Omental fat pad (tissue), 4 donors: Measurements from ENCODE around the gene PCTP. TPM values are rescaled to one million over a fixed set of nuclear protein-coding genes. Genes with fewer than 3 reads are reported as not detected.

Source experiments
- ATAC-seq: fragments of 150-250 bp; one replicate; pipeline ENCODE4 v1.9.1; 2016; ENCODE audit warnings: mild to moderate bottlenecking, moderate library complexity; ENCODE audit not compliant: low FRiP score
- DNase-seq: peaks from one replicate; pipeline ENCODE4 v3.0.0-alpha.2; 2019; ENCODE audit warnings: low spot score
- CTCF ChIP-seq, 3 donors: fragments of 450-650 bp; IDR thresholded peaks; one replicate each; pipeline ENCODE4 v1.5.1; 2016 to 2017; ENCODE audit warnings: antibody characterized with exemption in 3 of 3, mild to moderate bottlenecking in 3 of 3, moderate library complexity in 2 of 3
- total RNA-seq, 4 donors: library from RNA; depleted of rRNA; stranded (reverse); fragments of >200 nt; gene quantifications; one replicate each; pipeline ENCODE4 v1.1.0, GENCODE V29; 2016

The PCTP gene
- total RNA-seq, 4 donors from 2014 or later: 16.0 to 41.9 (median 25.0) TPM

- TF ChIP-seq CTCF (IDR thresholded peaks at IDR 0.05): no peak
- DNase-seq: no peak
- ATAC-seq: no peak
These were observed 63.5 kb downstream of the PCTP start for GRCh38 chr17:55814377-55814776.

GRCh38 chr17:55816532-55817396, 65.9 kb downstream of the PCTP start:
- no peak for ATAC-seq
- TF ChIP-seq CTCF (IDR thresholded peaks at IDR 0.05): no peak

GRCh38 chr17:55817397-55817709, 66.5 kb downstream of the PCTP start:
- ATAC-seq (no peak), DNase-seq (no peak)
- TF ChIP-seq CTCF (IDR thresholded peaks at IDR 0.05): no peak

More at GRCh38 chr17:55816532-55817396, 65.9 kb downstream of the PCTP start:
- DNase-seq: no peak

- DNase-seq: no peak
- TF ChIP-seq CTCF (IDR thresholded peaks at IDR 0.05): no peak
These were observed 67.2 kb downstream of the PCTP start for GRCh38 chr17:55818026-55818425.

GRCh38 chr17:55818451-55819375, 67.9 kb downstream of the PCTP start:
- no peak for ATAC-seq
- no peak for DNase-seq
- TF ChIP-seq CTCF (IDR thresholded peaks at IDR 0.05): no peak

More at GRCh38 chr17:55818026-55818425, 67.2 kb downstream of the PCTP start:
- no peak for ATAC-seq

GRCh38 chr17:55820675-55821074, 69.8 kb downstream of the PCTP start:
- ATAC-seq (no peak), DNase-seq (no peak)
- TF ChIP-seq CTCF (IDR thresholded peaks at IDR 0.05): no peak
